DND-41 (cell line): Measurements from ENCODE around the gene SRMS.

Experiments
- EZH2 ChIP-seq: IDR thresholded peaks from 3 replicates; pipeline ENCODE4 v1.6.1; 2012; ENCODE audit warnings: borderline replicate concordance, low read depth, mild to moderate bottlenecking, moderate library complexity, low read length, inconsistent platforms; ENCODE audit not compliant: severe bottlenecking
- TF ChIP-seq, protein P1 (sequence below): IDR thresholded peaks from 2 replicates; pipeline ENCODE4 v1.5.1; 2012; ENCODE audit warnings: borderline replicate concordance, low read length, moderate library complexity, mild to moderate bottlenecking; ENCODE audit not compliant: poor library complexity, severe bottlenecking; ENCODE audit errors: extremely low read depth

DNA sequence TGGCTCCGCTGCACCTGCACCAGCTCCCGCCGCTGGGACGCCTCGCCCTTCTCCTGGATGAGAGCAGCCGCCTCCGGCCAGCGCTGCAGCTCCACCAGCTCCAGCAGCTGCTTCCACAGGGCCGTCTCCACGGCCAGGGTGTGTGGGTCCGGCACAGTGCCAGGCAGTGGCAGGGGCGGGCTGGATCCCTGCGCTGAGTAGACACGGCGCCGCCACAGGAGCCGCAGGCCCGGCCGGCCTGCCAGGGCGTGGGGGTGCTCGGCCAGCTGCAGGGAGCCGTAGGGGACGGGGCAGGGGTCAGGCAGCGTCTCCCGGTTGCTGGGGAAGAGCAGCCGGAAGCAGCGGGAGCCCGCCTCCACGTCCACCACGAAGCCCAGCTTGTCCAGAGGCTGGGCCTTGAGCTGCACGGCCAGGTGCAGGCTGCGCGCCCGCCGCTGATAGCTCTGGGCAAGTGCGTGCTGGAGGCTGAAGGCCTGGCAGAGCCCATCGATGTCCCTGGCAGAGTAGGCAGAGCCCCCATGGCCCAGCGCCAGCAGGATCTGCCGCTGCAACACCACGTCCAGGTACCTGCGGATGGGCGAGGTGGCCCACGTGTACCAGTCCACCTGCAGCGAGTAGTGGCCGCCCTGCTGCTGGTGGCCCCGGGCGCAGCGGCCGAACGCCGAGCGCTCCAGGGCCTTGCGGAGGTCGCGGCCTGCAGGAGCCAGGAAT lies 15.8 kb upstream of the SRMS start:
- TF ChIP-seq, protein P1, sequence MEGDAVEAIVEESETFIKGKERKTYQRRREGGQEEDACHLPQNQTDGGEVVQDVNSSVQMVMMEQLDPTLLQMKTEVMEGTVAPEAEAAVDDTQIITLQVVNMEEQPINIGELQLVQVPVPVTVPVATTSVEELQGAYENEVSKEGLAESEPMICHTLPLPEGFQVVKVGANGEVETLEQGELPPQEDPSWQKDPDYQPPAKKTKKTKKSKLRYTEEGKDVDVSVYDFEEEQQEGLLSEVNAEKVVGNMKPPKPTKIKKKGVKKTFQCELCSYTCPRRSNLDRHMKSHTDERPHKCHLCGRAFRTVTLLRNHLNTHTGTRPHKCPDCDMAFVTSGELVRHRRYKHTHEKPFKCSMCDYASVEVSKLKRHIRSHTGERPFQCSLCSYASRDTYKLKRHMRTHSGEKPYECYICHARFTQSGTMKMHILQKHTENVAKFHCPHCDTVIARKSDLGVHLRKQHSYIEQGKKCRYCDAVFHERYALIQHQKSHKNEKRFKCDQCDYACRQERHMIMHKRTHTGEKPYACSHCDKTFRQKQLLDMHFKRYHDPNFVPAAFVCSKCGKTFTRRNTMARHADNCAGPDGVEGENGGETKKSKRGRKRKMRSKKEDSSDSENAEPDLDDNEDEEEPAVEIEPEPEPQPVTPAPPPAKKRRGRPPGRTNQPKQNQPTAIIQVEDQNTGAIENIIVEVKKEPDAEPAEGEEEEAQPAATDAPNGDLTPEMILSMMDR = no peak
- TF ChIP-seq EZH2 = no peak
